H1 (cell line): ENCODE measurements around the gene GOLGA7B. TPM values are rescaled to one million over a fixed set of nuclear protein-coding genes. Genes with fewer than 3 reads are reported as not detected.
A peak's percentile ranks its signal among the peaks of the same experiment; 100 is the strongest.

Experiments used
- CTCF ChIA-PET: fragments of 300-600 bp; sonication (Branson Sonifier 250); formaldehyde crosslinking; loops from one replicate; lab custom pipeline; 2021; ENCODE audit not compliant: partially characterized antibody; lab: Charles Lee
- POLR2A ChIA-PET: fragments of 300-600 bp; sonication (Branson Sonifier 250); formaldehyde crosslinking; loops from one replicate; lab custom pipeline; 2021; ENCODE audit warnings: inconsistent platforms; ENCODE audit not compliant: partially characterized antibody; lab: Charles Lee
- DNase-seq, 2 experiments: peaks; one replicate each; pipeline versions ENCODE4 v3.0.0 to v3.0.0-alpha.2; 2010 to 2022; ENCODE audit warnings: low spot score in 2 of 2, low read depth in 1 of 2, mixed read lengths in 1 of 2
- FAIRE-seq: peaks from 2 replicates; lab custom pipeline; 2011; peaks lifted over from hg19 to GRCh38; lab: Jason Lieb, UNC
- H2AFZ ChIP-seq: 2 replicates; pipeline ENCODE4 v1.8.1; 2012; ENCODE audit warnings: low read length, inconsistent platforms
- H2AK5ac ChIP-seq: 2 replicates; pipeline ENCODE4 v1.6.1; 2013; ENCODE audit warnings: low read depth, low read length
- H2BK120ac ChIP-seq: replicated peaks from 2 replicates; pipeline ENCODE3; 2013; ENCODE audit warnings: low read depth, low read length, inconsistent platforms
- H2BK12ac ChIP-seq: 2 replicates; pipeline ENCODE4 v1.6.1; 2013; ENCODE audit warnings: low read depth, low read length
- H2BK15ac ChIP-seq: 2 replicates; pipeline ENCODE4 v1.6.1; 2013; ENCODE audit warnings: low read length
- H2BK20ac ChIP-seq: 2 replicates; pipeline ENCODE4 v1.6.1; 2013; ENCODE audit warnings: low read length
- H2BK5ac ChIP-seq: 2 replicates; pipeline ENCODE4 v1.6.1; 2013; ENCODE audit warnings: low read depth, low read length
- H3K14ac ChIP-seq: 2 replicates; pipeline ENCODE4 v1.6.1; 2013; ENCODE audit warnings: inconsistent platforms; ENCODE audit not compliant: insufficient read length
- H3K18ac ChIP-seq: 2 replicates; pipeline ENCODE4 v1.6.1; 2013; ENCODE audit warnings: low read length; ENCODE audit errors: extremely low read depth
- H3K23ac ChIP-seq: 2 replicates; pipeline ENCODE4 v1.6.1; 2013; ENCODE audit warnings: inconsistent platforms; ENCODE audit not compliant: insufficient read length
- H3K23me2 ChIP-seq: 2 replicates; pipeline ENCODE4 v1.6.1; 2013; ENCODE audit warnings: low read depth, low read length
- H3K27ac ChIP-seq: 2 replicates; pipeline ENCODE4 v1.6.1; 2011; ENCODE audit warnings: low read depth, low read length, inconsistent platforms
- H3K27me3 ChIP-seq, 4 experiments: replicated peaks in 1 of 4; 1 replicate in 1 of 4; 2 replicates in 3 of 4; pipeline versions ENCODE4 v1.6.1 to v1.8.1; 2011 to 2013; ENCODE audit warnings: low read length in 3 of 4, mild to moderate bottlenecking in 3 of 4, inconsistent platforms in 2 of 4, mixed read lengths in 2 of 4, moderate library complexity in 1 of 4; ENCODE audit not compliant: control insufficient read depth in 3 of 4, insufficient read depth in 3 of 4; ENCODE audit errors: extremely low read depth in 1 of 4
- H3K36me3 ChIP-seq, 4 experiments: 2 replicates each; pipeline versions ENCODE4 v1.6.1 to v1.8.1; 2011 to 2013; ENCODE audit warnings: mild to moderate bottlenecking in 4 of 4, low read length in 3 of 4, moderate library complexity in 2 of 4, control low read depth in 1 of 4, inconsistent platforms in 1 of 4; ENCODE audit not compliant: insufficient read depth in 4 of 4, control insufficient read depth in 2 of 4
- H3K4ac ChIP-seq: replicated peaks from 2 replicates; pipeline ENCODE3; 2013; ENCODE audit warnings: low read length, low read depth, mixed read lengths, inconsistent platforms; ENCODE audit not compliant: insufficient read length
- H3K4me1 ChIP-seq, 4 experiments: replicated peaks in 1 of 4; 1 replicate in 1 of 4; 2 replicates in 3 of 4; pipeline versions ENCODE4 v1.6.1 to v1.8.1; 2011 to 2013; ENCODE audit warnings: low read length in 3 of 4, inconsistent platforms in 2 of 4, mixed read lengths in 1 of 4; ENCODE audit not compliant: insufficient read depth in 4 of 4, control insufficient read depth in 3 of 4
- H3K4me2 ChIP-seq, 2 experiments: 2 replicates each; pipeline versions ENCODE4 v1.6.1 to v1.8.1; 2011 to 2013; ENCODE audit warnings: low read depth in 2 of 2, low read length in 2 of 2, control low read depth in 1 of 2, inconsistent platforms in 1 of 2, mild to moderate bottlenecking in 1 of 2; ENCODE audit not compliant: insufficient read depth in 1 of 2
- H3K4me3 ChIP-seq, 4 experiments: fragments of 200-600, 300-600 bp in 1 of 4; sonication (generic), shearing (Covaris generic), sonication (Bioruptor Twin) in 1 of 4; 2 replicates each; pipeline versions ENCODE4 v1.5.1 to v1.8.1; 2011 to 2016; ENCODE audit warnings: low read length in 4 of 4, low read depth in 3 of 4, control low read depth in 2 of 4, inconsistent platforms in 2 of 4, mild to moderate bottlenecking in 2 of 4, mixed read lengths in 1 of 4, moderate library complexity in 1 of 4; ENCODE audit not compliant: insufficient read depth in 2 of 4; ENCODE audit errors: extremely low read depth in 1 of 4
- H3K56ac ChIP-seq: replicated peaks from 2 replicates; pipeline ENCODE3; 2013; ENCODE audit warnings: low read depth, mild to moderate bottlenecking, mixed read lengths, low read length, inconsistent platforms; ENCODE audit not compliant: insufficient read length
- H3K79me1 ChIP-seq: 2 replicates; pipeline ENCODE4 v1.6.1; 2013; ENCODE audit warnings: low read depth, low read length, control low read depth
- H3K79me2 ChIP-seq, 2 experiments: 2 replicates each; pipeline versions ENCODE4 v1.6.1 to v1.8.1; 2012 to 2013; ENCODE audit warnings: low read length in 2 of 2, mild to moderate bottlenecking in 2 of 2, inconsistent platforms in 1 of 2; ENCODE audit not compliant: insufficient read depth in 2 of 2, control insufficient read depth in 1 of 2
- H3K9ac ChIP-seq, 4 experiments: replicated peaks in 1 of 4; 1 replicate in 1 of 4; 2 replicates in 3 of 4; pipeline versions ENCODE4 v1.6.1 to v1.8.1; 2011 to 2013; ENCODE audit warnings: low read depth in 3 of 4, low read length in 3 of 4, control low read depth in 2 of 4, mild to moderate bottlenecking in 2 of 4, moderate library complexity in 2 of 4, inconsistent platforms in 1 of 4; ENCODE audit errors: extremely low read depth in 1 of 4
- H3K9me3 ChIP-seq, 2 experiments: 2 replicates each; pipeline versions ENCODE4 v1.6.1 to v1.8.1; 2012 to 2013; ENCODE audit warnings: mild to moderate bottlenecking in 2 of 2, moderate library complexity in 2 of 2, control low read depth in 1 of 2, inconsistent platforms in 1 of 2, low read depth in 1 of 2, low read length in 1 of 2, mixed read lengths in 1 of 2; ENCODE audit not compliant: insufficient read depth in 2 of 2
- H4K20me1 ChIP-seq, 2 experiments: replicated peaks in 1 of 2; 2 replicates each; pipeline versions ENCODE3 to v1.8.1; 2011 to 2013; ENCODE audit warnings: inconsistent platforms in 2 of 2, low read length in 2 of 2, mild to moderate bottlenecking in 1 of 2; ENCODE audit not compliant: insufficient read depth in 2 of 2, control insufficient read depth in 1 of 2
- H4K5ac ChIP-seq: 2 replicates; pipeline ENCODE4 v1.6.1; 2013; ENCODE audit warnings: low read length, low read depth, mixed read lengths, inconsistent platforms; ENCODE audit not compliant: insufficient read length
- H4K8ac ChIP-seq: 2 replicates; pipeline ENCODE4 v1.8.0; 2013; ENCODE audit warnings: mild to moderate bottlenecking, moderate library complexity, low read length, inconsistent platforms; ENCODE audit not compliant: insufficient read depth; ENCODE audit errors: extremely low read depth
- H4K91ac ChIP-seq: replicated peaks from 2 replicates; pipeline ENCODE3; 2013; ENCODE audit warnings: low read length, mixed read lengths, inconsistent platforms; ENCODE audit not compliant: insufficient read length
- CREB1 ChIP-seq: IDR thresholded peaks from 2 replicates; pipeline ENCODE4 v1.6.1; 2012; ENCODE audit warnings: inconsistent platforms
- POU5F1 ChIP-seq: IDR thresholded peaks from 2 replicates; pipeline ENCODE4 v1.6.1; 2011; ENCODE audit warnings: low read depth, mild to moderate bottlenecking, low read length, moderate library complexity
- WGBS, 2 experiments: shearing (Covaris generic) in 1 of 2; methylation state at CpG; one replicate each; pipeline versions ENCODE4 v1.1.6 to v1.1.7; 2013 to 2015; ENCODE audit warnings: low lambda C conversion rate in 2 of 2, mixed read lengths in 2 of 2, inconsistent platforms in 1 of 2, low coverage in 1 of 2, missing lambda C conversion rate in 1 of 2; ENCODE audit not compliant: insufficient replicate concordance in 2 of 2, insufficient coverage in 1 of 2, insufficient read length in 1 of 2; ENCODE audit errors: extremely low coverage in 1 of 2, missing lambda C conversion rate in 1 of 2; 5-methylcytosine and 5-hydroxymethylcytosine counted together
- polyA plus RNA-seq, 7 experiments: library from polyadenylated mRNA; depleted of rRNA in 3 of 7; stranded (reverse) in 5 of 7; unstranded in 2 of 7; fragments of >200 nt in 5 of 7; fragments of 200-250 nt in 2 of 7; gene quantifications; 1 replicate in 5 of 7; 2 replicates in 1 of 7; 4 replicates in 1 of 7; pipeline versions ENCODE4 v1.2.1 to v1.2.3, GENCODE V29; 2011 to 2013; ENCODE audit warnings: missing spikeins in 2 of 7, mixed read lengths in 2 of 7
- total RNA-seq: library from RNA; stranded (reverse); fragmentation: NEBNext Ultra II Directional; extraction: Animal tissue kit (Norgen Biotek cat#: 25700); gene quantifications from 2 replicates; pipeline ENCODE4 v1.2.1, GENCODE V29; 2021

GOLGA7B gene
- total and polyA plus RNA-seq, 2 of the 8 experiments (the other 6 are each of a cell fraction or from before 2014, with no cell fraction given), result 0.04 to 0.14 TPM

DNA sequence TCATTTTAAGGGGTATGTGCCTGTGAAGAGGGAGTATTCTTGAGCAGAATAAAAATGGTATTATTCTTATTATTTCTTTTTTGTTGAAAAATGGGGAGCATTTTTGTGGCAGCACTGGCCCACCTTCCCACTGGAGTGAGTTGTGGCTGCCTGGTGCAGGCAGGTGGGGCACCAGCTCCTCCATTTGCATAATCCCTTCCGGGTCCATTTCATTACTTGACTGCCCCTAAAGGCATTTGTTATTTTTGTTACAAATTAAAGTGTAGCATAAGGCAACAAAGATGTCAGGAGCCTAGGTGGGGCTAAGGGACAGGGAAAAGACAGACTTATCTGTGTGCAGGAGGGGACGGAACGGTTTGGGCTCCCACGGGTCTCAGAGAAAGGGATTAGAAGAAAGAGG, 26.8 kb downstream of the GOLGA7B start:
- Histone ChIP-seq H3K79me2 (no peaks in the 10 kb centered on the region), H3K4me1 (peaks cover 0 to 5% (median 2%) of the 10 kb centered on the region in 4 experiments; a peak in 5 of 7 replicates), H4K20me1 (no peaks in the 10 kb centered on the region), H2BK12ac (no peak overlapping the region)
- ChIA-PET POLR2A (interaction anchor here (1.2 kb wide), 1 partner anchor 13 kb away, joined by 4 read pairs; no protein-coding TSS in a partner anchor), CTCF (interaction anchor here (0.7 to 14.5 kb wide), 9 partner anchors 11 to 205 kb away, joined by 3 to 236 read pairs (median 4); no protein-coding TSS in a partner anchor)
- TF ChIP-seq CREB1 (no peak), POU5F1 (peak; percentile 71)
- TF ChIP-seq, all 59 proteins: peak for 1
- no peak overlapping the region for H3K18ac ChIP-seq
- FAIRE-seq (no peak), DNase-seq (no peak)
- H4K91ac ChIP-seq, result no peak overlapping the region
- H4K5ac ChIP-seq, result no peak overlapping the region
- H3K56ac ChIP-seq, result no peak overlapping the region
- H3K14ac ChIP-seq, result no peak overlapping the region
- no peak overlapping the region for H4K8ac ChIP-seq
- H2BK120ac ChIP-seq, result no peak overlapping the region
- H3K23ac ChIP-seq, result no peak overlapping the region
- no peaks in the 10 kb centered on the region for H3K27me3 ChIP-seq
- no peak overlapping the region for H3K4me3 ChIP-seq
- no peak overlapping the region for H2BK5ac ChIP-seq
- H3K4me2 ChIP-seq, result no peak overlapping the region; a peak in 1 of 4 replicates
- H3K27ac ChIP-seq, result no peak overlapping the region
- no peaks in the 10 kb centered on the region for H3K36me3 ChIP-seq
- H3K4ac ChIP-seq, result no peak overlapping the region
- H2BK15ac ChIP-seq, result no peak overlapping the region
- no peak overlapping the region for H2BK20ac ChIP-seq
- no peak overlapping the region for H2AK5ac ChIP-seq
- H3K23me2 ChIP-seq, result no peaks in the 10 kb centered on the region
- H3K9ac ChIP-seq, result no peak overlapping the region
- H3K9me3 ChIP-seq, result no peaks in the 10 kb centered on the region
- H3K79me1 ChIP-seq, result no peaks in the 10 kb centered on the region
- 53% methylated on average over 4 of the region's 4 CpGs; no CpG with 5 or more reads in 1 of the 2 experiments for WGBS, 2 experiments
- H2AFZ ChIP-seq, result no peak overlapping the region
